Mesendoderm (in vitro differentiated cells): ENCODE data around the gene SNRPB2. TPM values are rescaled to one million over a fixed set of nuclear protein-coding genes. Genes with fewer than 3 reads are reported as not detected.

Source experiments
- DNase-seq: peaks from one replicate; pipeline ENCODE4 v3.0.0; 2013
- H2AK5ac ChIP-seq: 2 replicates; pipeline ENCODE4 v1.6.1; 2013; ENCODE audit warnings: low read length, inconsistent platforms
- H2BK120ac ChIP-seq: 2 replicates; pipeline ENCODE4 v1.6.1; 2013; ENCODE audit warnings: low read depth, mild to moderate bottlenecking, low read length, moderate library complexity, mixed read lengths
- H2BK15ac ChIP-seq: replicated peaks from 2 replicates; pipeline ENCODE4 v1.6.1; 2013; ENCODE audit warnings: low read depth, mild to moderate bottlenecking, moderate library complexity
- H2BK5ac ChIP-seq: 2 replicates; pipeline ENCODE4 v1.6.1; 2013; ENCODE audit warnings: low read length, inconsistent platforms
- H3K18ac ChIP-seq: 2 replicates; pipeline ENCODE4 v1.6.1; 2013; ENCODE audit warnings: mild to moderate bottlenecking, low read length, mixed read lengths
- H3K23ac ChIP-seq: one replicate; pipeline ENCODE4 v1.6.1; 2013; ENCODE audit warnings: low read length
- H3K27ac ChIP-seq: 2 replicates; pipeline ENCODE4 v1.5.1; 2013; ENCODE audit warnings: low read depth, mild to moderate bottlenecking, inconsistent platforms, low read length, moderate library complexity
- H3K27me3 ChIP-seq: 2 replicates; pipeline ENCODE4 v1.6.1; 2013; ENCODE audit warnings: low read length, control low read depth, mild to moderate bottlenecking, inconsistent platforms; ENCODE audit not compliant: insufficient read depth, poor library complexity
- H3K36me3 ChIP-seq: 2 replicates; pipeline ENCODE4 v1.6.1; 2013; ENCODE audit warnings: low read length, inconsistent platforms; ENCODE audit not compliant: control insufficient read depth, insufficient read depth
- H3K4ac ChIP-seq: one replicate; pipeline ENCODE4 v1.6.1; 2013; ENCODE audit warnings: low read depth, mild to moderate bottlenecking, low read length, moderate library complexity
- H3K4me1 ChIP-seq: 2 replicates; pipeline ENCODE4 v1.6.1; 2013; ENCODE audit warnings: low read depth, low read length, inconsistent platforms; ENCODE audit not compliant: control insufficient read depth
- H3K4me2 ChIP-seq: 2 replicates; pipeline ENCODE4 v1.6.1; 2013; ENCODE audit warnings: low read length
- H3K4me3 ChIP-seq: 2 replicates; pipeline ENCODE4 v1.5.1; 2013; ENCODE audit warnings: mild to moderate bottlenecking, low read length
- H3K56ac ChIP-seq: one replicate; pipeline ENCODE4 v1.6.1; 2013; ENCODE audit warnings: low read length
- H3K79me1 ChIP-seq: 2 replicates; pipeline ENCODE4 v1.6.1; 2013; ENCODE audit warnings: low read length, inconsistent platforms
- H3K79me2 ChIP-seq: 2 replicates; pipeline ENCODE4 v1.6.1; 2013; ENCODE audit warnings: mild to moderate bottlenecking, low read length; ENCODE audit not compliant: control insufficient read depth, insufficient read depth
- H3K9ac ChIP-seq: 2 replicates; pipeline ENCODE4 v1.6.1; 2013; ENCODE audit warnings: low read length, inconsistent platforms
- H4K5ac ChIP-seq: one replicate; pipeline ENCODE4 v1.6.1; 2013; ENCODE audit warnings: low read length
- H4K8ac ChIP-seq: one replicate; pipeline ENCODE4 v1.6.1; 2013; ENCODE audit warnings: low read depth, mild to moderate bottlenecking, control low read depth, low read length, moderate library complexity
- WGBS: extraction: QIAGEN DNeasy Blood & Tissue Kit; methylation state at CpG from one replicate; pipeline ENCODE4 v1.1.7; 2013; ENCODE audit warnings: low lambda C conversion rate, missing lambda C conversion rate; ENCODE audit not compliant: insufficient coverage; ENCODE audit errors: extremely low coverage; 5-methylcytosine and 5-hydroxymethylcytosine counted together
- polyA plus RNA-seq, 2 experiments: library from polyadenylated mRNA; stranded (reverse); fragments of 200-250 nt; gene quantifications; one replicate each; pipeline ENCODE4 v1.2.3, GENCODE V29; 2013

The SNRPB2 gene
- 216 TPM for polyA plus RNA-seq (2013, experiment 1 of 2)
- polyA plus RNA-seq (2013, experiment 2 of 2), result 214 TPM

GRCh38 chr20:16729565-16730460 lies at the start of gene SNRPB2:
Gene SNRPB2 (plus strand): TSS chr20:16730026. CDS start chr20:16731703, 1,677 bp downstream.
- Histone ChIP-seq H2BK120ac (no peak within 1 kb of the TSS), H3K9ac (peak within 1 kb of the TSS; percentile 87), H3K23ac (peak within 1 kb of the TSS; percentile 59), H3K4me1 (no peaks in the 10 kb centered on the region), H3K27me3 (no peaks in the 10 kb centered on the region), H2AK5ac (no peak within 1 kb of the TSS), H4K8ac (peak within 1 kb of the TSS; percentile 1), H4K5ac (no peak within 1 kb of the TSS), H3K56ac (peak within 1 kb of the TSS; percentile 97), H3K4ac (peak within 1 kb of the TSS; percentile 96), H2BK15ac (no peak within 1 kb of the TSS), H3K4me3 (peak within 1 kb of the TSS; percentile 79), H3K27ac (peak within 1 kb of the TSS; percentile 1), H3K4me2 (peak within 1 kb of the TSS; percentile 92), H3K79me1 (peaks cover 12% of the 10 kb centered on the region), H3K18ac (peak within 1 kb of the TSS; percentile 52), H3K79me2 (peaks cover 19% of the 10 kb centered on the region), H2BK5ac (peak within 1 kb of the TSS; percentile 36), H3K36me3 (peaks cover under 1% of the 10 kb centered on the region)
- DNase-seq, result peak; percentile 99
- WGBS, result no CpG with 5 or more reads among the region's 57 CpGs

- Histone ChIP-seq H3K4me3 (no peak overlapping the region), H3K79me1 (no peaks in the 10 kb centered on the region), H2BK120ac (no peak overlapping the region), H3K4me2 (no peak overlapping the region), H3K4ac (no peak overlapping the region), H3K36me3 (no peaks in the 10 kb centered on the region), H3K27me3 (no peaks in the 10 kb centered on the region), H3K79me2 (no peaks in the 10 kb centered on the region), H2AK5ac (no peak overlapping the region), H3K18ac (no peak overlapping the region), H3K27ac (no peak overlapping the region), H3K56ac (no peak overlapping the region), H3K9ac (no peak overlapping the region), H3K4me1 (no peaks in the 10 kb centered on the region), H4K5ac (no peak overlapping the region), H3K23ac (no peak overlapping the region), H4K8ac (no peak overlapping the region), H2BK15ac (no peak overlapping the region), H2BK5ac (no peak overlapping the region)
- DNase-seq, result no peak
- WGBS, result no CpG with 5 or more reads among the region's 2 CpGs
Observed at GRCh38 chr20:16684416-16684815, 45.4 kb upstream of the SNRPB2 start.

- no peak for DNase-seq
- H3K27me3 ChIP-seq, result no peaks in the 10 kb centered on the region
- H4K5ac ChIP-seq, result no peak overlapping the region
- no peak overlapping the region for H2BK15ac ChIP-seq
- no peak overlapping the region for H3K9ac ChIP-seq
- no peak overlapping the region for H3K56ac ChIP-seq
- H3K4me2 ChIP-seq, result no peak overlapping the region
- no peak overlapping the region for H3K4me3 ChIP-seq
- no peak overlapping the region for H2BK120ac ChIP-seq
- no peaks in the 10 kb centered on the region for H3K4me1 ChIP-seq
- no peak overlapping the region for H2AK5ac ChIP-seq
- no peak overlapping the region for H3K18ac ChIP-seq
- H3K79me1 ChIP-seq, result no peaks in the 10 kb centered on the region
- H3K23ac ChIP-seq, result no peak overlapping the region
- WGBS, result no CpG with 5 or more reads among the region's 3 CpGs
- no peak overlapping the region for H4K8ac ChIP-seq
- no peak overlapping the region for H3K27ac ChIP-seq
- no peaks in the 10 kb centered on the region for H3K79me2 ChIP-seq
- no peak overlapping the region for H2BK5ac ChIP-seq
- no peak overlapping the region for H3K4ac ChIP-seq
- H3K36me3 ChIP-seq, result no peaks in the 10 kb centered on the region
Observed at GRCh38 chr20:16689906-16690305, 39.9 kb upstream of the SNRPB2 start.

- H3K9ac ChIP-seq, result no peak overlapping the region
- H3K4me1 ChIP-seq, result no peaks in the 10 kb centered on the region
- no peak overlapping the region for H3K56ac ChIP-seq
- H3K4me2 ChIP-seq, result no peak overlapping the region
- no CpG with 5 or more reads among the region's 2 CpGs for WGBS
- no peaks in the 10 kb centered on the region for H3K36me3 ChIP-seq
- no peak overlapping the region for H3K27ac ChIP-seq
- H4K8ac ChIP-seq, result no peak overlapping the region
- H2BK120ac ChIP-seq, result no peak overlapping the region
- DNase-seq, result no peak
- no peaks in the 10 kb centered on the region for H3K79me2 ChIP-seq
- no peak overlapping the region for H3K4me3 ChIP-seq
- H3K27me3 ChIP-seq, result no peaks in the 10 kb centered on the region
- H2AK5ac ChIP-seq, result no peak overlapping the region
- no peak overlapping the region for H3K23ac ChIP-seq
- H3K4ac ChIP-seq, result no peak overlapping the region
- no peak overlapping the region for H2BK15ac ChIP-seq
- H3K79me1 ChIP-seq, result no peaks in the 10 kb centered on the region
- H2BK5ac ChIP-seq, result no peak overlapping the region
- no peak overlapping the region for H3K18ac ChIP-seq
- H4K5ac ChIP-seq, result no peak overlapping the region
Observed at GRCh38 chr20:16691381-16691780, 38.4 kb upstream of the SNRPB2 start.

GRCh38 chr20:16692009-16692408 lies 37.8 kb upstream of the SNRPB2 start:
- H2BK5ac ChIP-seq, result no peak overlapping the region
- no peaks in the 10 kb centered on the region for H3K27me3 ChIP-seq
- no peak overlapping the region for H3K4ac ChIP-seq
- H3K4me3 ChIP-seq, result no peak overlapping the region
- H3K4me1 ChIP-seq, result no peaks in the 10 kb centered on the region
- no peak overlapping the region for H3K23ac ChIP-seq
- H3K79me1 ChIP-seq, result no peaks in the 10 kb centered on the region
- no peak overlapping the region for H3K18ac ChIP-seq
- no peak overlapping the region for H3K9ac ChIP-seq
- H2BK120ac ChIP-seq, result no peak overlapping the region
- no peak overlapping the region for H3K4me2 ChIP-seq
- no peak overlapping the region for H2AK5ac ChIP-seq
- H4K5ac ChIP-seq, result no peak overlapping the region
- DNase-seq, result no peak
- H3K27ac ChIP-seq, result no peak overlapping the region
- no peak overlapping the region for H2BK15ac ChIP-seq
- no peaks in the 10 kb centered on the region for H3K79me2 ChIP-seq
- H3K56ac ChIP-seq, result no peak overlapping the region
- H3K36me3 ChIP-seq, result no peaks in the 10 kb centered on the region
- no peak overlapping the region for H4K8ac ChIP-seq
- WGBS, result no CpG with 5 or more reads among the region's 2 CpGs
